ENCODE results near the gene TGFBR3.

GRCh38 chr1:91835087-91835521 is 50.8 kb downstream of the TGFBR3 start:
- TF ChIP-seq ZNF707 (CRISPR knock-in tag; conservative IDR thresholded peaks at IDR 0.05) (no peak), POLR2A (conservative IDR thresholded peaks at IDR 0.05) (no peak), CTCF (IDR thresholded peaks at IDR 0.05 in 2 of 3, conservative IDR thresholded peaks at IDR 0.05 in 1 of 3; ENCODE audit: insufficient read depth in 2 of 3, low read depth in 1 of 3, low read length in 3 of 3) (no peak), CEBPZ (IDR thresholded peaks at IDR 0.05; ENCODE audit: borderline replicate concordance, low read depth, low read length) (no peak), SP2 (IDR thresholded peaks at IDR 0.05; ENCODE audit: extremely low read depth, low read depth, low read length, poor library complexity, severe bottlenecking) (no peak), HNRNPL (IDR thresholded peaks at IDR 0.05; ENCODE audit: low read depth, low read length) (no peak), YY1 (IDR thresholded peaks at IDR 0.05; ENCODE audit: borderline replicate concordance in 1 of 3, control insufficient read depth in 1 of 3, extremely low read depth in 1 of 3, insufficient read depth in 3 of 3, insufficient read length in 1 of 3, insufficient replicate concordance in 2 of 3, low read depth in 1 of 3, low read length in 2 of 3) (no peak), SAFB2 (IDR thresholded peaks at IDR 0.05; ENCODE audit: borderline replicate concordance, low read depth, low read length, severe bottlenecking) (no peak), PTTG1 (tag; IDR thresholded peaks at IDR 0.05; ENCODE audit: low read depth) (no peak), MXI1 (IDR thresholded peaks at IDR 0.05; ENCODE audit: low read depth, low read length) (no peak), ELF1 (tag; IDR thresholded peaks at IDR 0.05) (no peak), MAZ (CRISPR knock-in tag; conservative IDR thresholded peaks at IDR 0.05 in 1 of 2, IDR thresholded peaks at IDR 0.05 in 1 of 2) (no peak)
- TF ChIP-seq, protein P1, sequence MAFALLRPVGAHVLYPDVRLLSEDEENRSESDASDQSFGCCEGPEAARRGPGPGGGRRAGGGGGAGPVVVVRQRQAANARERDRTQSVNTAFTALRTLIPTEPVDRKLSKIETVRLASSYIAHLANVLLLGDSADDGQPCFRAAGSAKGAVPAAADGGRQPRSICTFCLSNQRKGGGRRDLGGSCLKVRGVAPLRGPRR (CRISPR knock-in tag; IDR thresholded peaks at IDR 0.05), result no peak
